A549 treated with AZD2906 at 1 μM for 4 hours (cell line): ENCODE measurements around the gene PABPC5. TPM values are rescaled to one million over a fixed set of nuclear protein-coding genes. Genes with fewer than 3 reads are reported as not detected.

Source experiments
- total RNA-seq: library from RNA; stranded (reverse); fragments of 200-300 nt; extraction: Qiagen RNA extraction; gene quantifications from 5 replicates; pipeline ENCODE4 v1.2.3, GENCODE V29; 2022

The PABPC5 gene
- total RNA-seq = 0.06 TPM in 1 of 5 replicates, not detected in the others

DNA sequence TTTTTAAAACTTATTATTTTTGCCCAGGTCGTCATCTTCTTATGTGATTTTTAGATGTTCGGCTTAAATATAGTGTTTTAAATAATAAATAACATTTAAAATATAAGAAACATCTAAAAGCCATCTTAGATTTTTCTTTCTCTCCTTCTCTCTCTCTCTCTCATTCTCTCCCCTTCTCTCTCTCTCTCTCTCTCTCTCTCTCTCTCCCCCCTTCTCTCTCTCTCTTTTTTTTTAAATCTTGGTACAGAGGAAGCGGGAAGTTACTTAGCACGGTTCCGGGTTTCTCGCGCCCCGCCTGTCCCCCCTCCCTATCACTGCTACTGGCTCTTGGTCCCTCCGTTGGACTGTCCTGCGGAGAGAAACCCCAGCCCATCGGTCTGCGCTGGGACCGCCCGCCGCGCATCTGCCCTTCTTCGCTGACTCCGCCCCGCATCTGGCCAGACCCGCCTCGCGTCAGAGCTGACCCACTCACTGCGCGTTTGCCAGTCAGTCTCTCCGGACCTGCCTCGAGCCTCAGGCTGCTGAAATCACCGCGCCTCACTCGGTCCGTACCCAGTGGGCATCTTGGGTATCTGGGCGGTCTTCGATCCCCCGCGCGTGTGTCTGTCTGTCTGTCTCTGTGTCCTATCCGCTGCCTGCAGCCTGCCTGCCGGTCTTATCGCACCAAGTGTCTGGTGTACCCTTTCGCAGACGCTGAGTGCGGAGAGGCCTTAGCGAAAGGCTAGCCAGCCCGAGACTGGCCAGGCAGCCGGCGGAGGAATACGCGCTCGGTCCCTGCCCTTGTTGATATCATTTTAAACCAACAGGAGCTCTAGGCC, at the start of gene PABPC5:
PABPC5 (plus strand) TSS at position 489 of the 818 bp plus-strand sequence. CDS start 739 bp downstream, outside the sequence.

